GM13977 (cell line): ENCODE data around the gene CADM1.

Source experiments
- DNase-seq: peaks from one replicate; pipeline ENCODE4 v3.0.0; 2012; ENCODE audit warnings: low spot score
- CTCF ChIP-seq: IDR thresholded peaks from 2 replicates; pipeline ENCODE4 v1.5.1; 2012; ENCODE audit warnings: mild to moderate bottlenecking, control low read depth; ENCODE audit not compliant: insufficient read depth; ENCODE audit errors: extremely low read depth, missing control alignments
- in situ Hi-C: fragments of 300-500 bp; cut with MboI; formaldehyde crosslinking; loops from one replicate; pipeline ENCODE4 v1.12.0; 2022; ENCODE audit warnings: low sequenced_read_pairs, low pct_unique_long_range_greater_than_20kb, mixed read lengths, inconsistent platforms; ENCODE audit not compliant: unreplicated experiment

The CADM1 gene

GRCh38 chr11:115123641-115124040, 380.6 kb downstream of the CADM1 start:
- no peak for TF ChIP-seq CTCF
- DNase-seq, result no peak
- in situ Hi-C loops, result no loop called here

GRCh38 chr11:115122274-115122673, 381.9 kb downstream of the CADM1 start:
- DNase-seq, result no peak
- no peak for TF ChIP-seq CTCF
- in situ Hi-C loops, result no loop called here
